Measurements from ENCODE around the gene SLC9A9.

SLC9A9 gene

DNA sequence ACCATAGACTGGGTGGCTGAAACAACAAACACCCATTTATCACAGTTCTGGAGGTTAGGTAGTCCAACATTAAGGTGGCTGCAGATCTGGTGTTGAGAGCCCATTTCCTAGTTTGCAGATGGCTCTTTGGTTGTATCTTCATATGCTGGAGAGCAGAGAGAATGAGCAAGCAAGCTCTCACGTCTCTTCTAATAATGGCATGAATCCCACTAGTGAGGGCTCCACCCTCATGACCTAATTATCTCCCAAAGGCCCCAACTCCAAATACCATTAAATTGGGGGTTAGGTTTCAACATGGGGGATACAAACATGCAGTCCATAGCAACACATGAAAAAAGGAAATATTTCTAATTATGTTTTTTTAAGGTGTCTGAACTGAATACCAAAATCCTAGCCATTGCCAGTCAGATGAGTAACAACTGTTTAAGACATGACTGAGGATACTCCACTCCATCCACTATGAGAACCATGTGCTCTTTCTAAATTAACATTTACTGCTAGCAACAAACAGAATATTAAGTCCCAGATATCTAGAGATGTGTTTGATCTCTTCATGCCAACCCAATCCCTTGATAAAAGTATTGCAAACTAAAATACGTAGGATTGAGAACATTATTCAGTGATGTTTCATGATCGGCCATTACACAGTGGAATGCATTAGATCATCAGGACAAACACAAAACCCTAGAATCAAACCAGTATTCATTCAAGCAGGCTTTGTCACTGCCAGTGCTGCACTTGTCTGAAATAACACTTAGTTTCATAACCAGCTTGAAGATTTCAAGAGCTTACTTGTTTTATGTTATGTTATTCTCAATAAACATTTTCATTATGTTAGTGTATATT, 340.3 kb downstream of the SLC9A9 start:
- H3K27ac ChIP-seq (ENCODE audit: low read length), result no peak overlapping the region
- H4K20me1 ChIP-seq (ENCODE audit: insufficient read depth, low read length), result no peaks in the 10 kb centered on the region
- H3K9me3 ChIP-seq (replicated peaks; ENCODE audit: insufficient read depth, low read length), result no peaks in the 10 kb centered on the region
- DNase-seq, result no peak
- H3K79me2 ChIP-seq (ENCODE audit: low read length), result no peaks in the 10 kb centered on the region
- no peak overlapping the region for H3K9ac ChIP-seq (ENCODE audit: low read length)
- no peaks in the 10 kb centered on the region for H3F3A ChIP-seq (ENCODE audit: insufficient read depth, low read length)
- no peak for TF ChIP-seq EZH2phosphoT487 (IDR thresholded peaks at IDR 0.05; ENCODE audit: low read length)
- TF ChIP-seq EZH2 (optimal IDR thresholded peaks at IDR 0.05; ENCODE audit: low read depth, low read length), result no peak
- H3K36me3 ChIP-seq (replicated peaks; ENCODE audit: insufficient read depth, low read length), result no peaks in the 10 kb centered on the region
- H2AFZ ChIP-seq (ENCODE audit: low read length), result no peak overlapping the region
- H3K4me1 ChIP-seq (ENCODE audit: low read length), result no peaks in the 10 kb centered on the region
- H3K4me2 ChIP-seq (ENCODE audit: low read depth, low read length), result no peak overlapping the region
- no peaks in the 10 kb centered on the region for H3K27me3 ChIP-seq (replicated peaks; ENCODE audit: insufficient read depth, low read length)
- no peak overlapping the region for H3K4me3 ChIP-seq (ENCODE audit: low read length)
- H3K9me2 ChIP-seq (replicated peaks; ENCODE audit: insufficient read depth, low read length), result no peaks in the 10 kb centered on the region

DNA sequence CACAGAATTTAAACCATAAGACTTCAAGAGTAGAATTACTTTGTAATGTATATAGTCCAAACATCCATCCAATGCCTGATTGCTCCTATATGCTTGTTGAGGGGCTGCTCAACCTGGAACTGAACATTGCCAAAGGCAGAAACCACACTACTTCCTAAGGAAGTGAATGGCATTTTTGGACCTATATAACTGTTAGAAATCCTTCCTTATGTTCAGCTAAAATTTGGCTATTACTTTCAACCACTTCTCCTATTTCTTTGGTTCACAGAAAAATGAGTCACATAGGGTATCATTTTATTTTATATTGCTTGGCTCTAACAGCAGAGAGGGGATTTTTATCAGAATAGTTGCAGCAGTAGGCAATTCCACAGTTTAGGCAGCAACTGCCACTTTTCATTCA, 342.1 kb downstream of the SLC9A9 start:
- Histone ChIP-seq H3K9me2 (replicated peaks; ENCODE audit: insufficient read depth, low read length) (no peaks in the 10 kb centered on the region), H3K79me2 (ENCODE audit: low read length) (no peaks in the 10 kb centered on the region), H4K20me1 (ENCODE audit: insufficient read depth, low read length) (no peaks in the 10 kb centered on the region), H3K4me1 (ENCODE audit: low read length) (no peaks in the 10 kb centered on the region), H3K9me3 (replicated peaks; ENCODE audit: insufficient read depth, low read length) (no peaks in the 10 kb centered on the region), H3K4me3 (ENCODE audit: low read length) (no peak overlapping the region), H3K27ac (ENCODE audit: low read length) (no peak overlapping the region), H3K27me3 (replicated peaks; ENCODE audit: insufficient read depth, low read length) (no peaks in the 10 kb centered on the region), H3F3A (ENCODE audit: insufficient read depth, low read length) (no peaks in the 10 kb centered on the region), H3K36me3 (replicated peaks; ENCODE audit: insufficient read depth, low read length) (no peaks in the 10 kb centered on the region), H3K9ac (ENCODE audit: low read length) (no peak overlapping the region), H2AFZ (ENCODE audit: low read length) (no peak overlapping the region), H3K4me2 (ENCODE audit: low read depth, low read length) (no peak overlapping the region)
- TF ChIP-seq EZH2phosphoT487 (IDR thresholded peaks at IDR 0.05; ENCODE audit: low read length), result no peak
- TF ChIP-seq, protein P1, sequence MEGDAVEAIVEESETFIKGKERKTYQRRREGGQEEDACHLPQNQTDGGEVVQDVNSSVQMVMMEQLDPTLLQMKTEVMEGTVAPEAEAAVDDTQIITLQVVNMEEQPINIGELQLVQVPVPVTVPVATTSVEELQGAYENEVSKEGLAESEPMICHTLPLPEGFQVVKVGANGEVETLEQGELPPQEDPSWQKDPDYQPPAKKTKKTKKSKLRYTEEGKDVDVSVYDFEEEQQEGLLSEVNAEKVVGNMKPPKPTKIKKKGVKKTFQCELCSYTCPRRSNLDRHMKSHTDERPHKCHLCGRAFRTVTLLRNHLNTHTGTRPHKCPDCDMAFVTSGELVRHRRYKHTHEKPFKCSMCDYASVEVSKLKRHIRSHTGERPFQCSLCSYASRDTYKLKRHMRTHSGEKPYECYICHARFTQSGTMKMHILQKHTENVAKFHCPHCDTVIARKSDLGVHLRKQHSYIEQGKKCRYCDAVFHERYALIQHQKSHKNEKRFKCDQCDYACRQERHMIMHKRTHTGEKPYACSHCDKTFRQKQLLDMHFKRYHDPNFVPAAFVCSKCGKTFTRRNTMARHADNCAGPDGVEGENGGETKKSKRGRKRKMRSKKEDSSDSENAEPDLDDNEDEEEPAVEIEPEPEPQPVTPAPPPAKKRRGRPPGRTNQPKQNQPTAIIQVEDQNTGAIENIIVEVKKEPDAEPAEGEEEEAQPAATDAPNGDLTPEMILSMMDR (IDR thresholded peaks at IDR 0.05; ENCODE audit: low read length), result no peak
- TF ChIP-seq EZH2 (optimal IDR thresholded peaks at IDR 0.05; ENCODE audit: low read depth, low read length), result no peak
- DNase-seq, result no peak

DNA sequence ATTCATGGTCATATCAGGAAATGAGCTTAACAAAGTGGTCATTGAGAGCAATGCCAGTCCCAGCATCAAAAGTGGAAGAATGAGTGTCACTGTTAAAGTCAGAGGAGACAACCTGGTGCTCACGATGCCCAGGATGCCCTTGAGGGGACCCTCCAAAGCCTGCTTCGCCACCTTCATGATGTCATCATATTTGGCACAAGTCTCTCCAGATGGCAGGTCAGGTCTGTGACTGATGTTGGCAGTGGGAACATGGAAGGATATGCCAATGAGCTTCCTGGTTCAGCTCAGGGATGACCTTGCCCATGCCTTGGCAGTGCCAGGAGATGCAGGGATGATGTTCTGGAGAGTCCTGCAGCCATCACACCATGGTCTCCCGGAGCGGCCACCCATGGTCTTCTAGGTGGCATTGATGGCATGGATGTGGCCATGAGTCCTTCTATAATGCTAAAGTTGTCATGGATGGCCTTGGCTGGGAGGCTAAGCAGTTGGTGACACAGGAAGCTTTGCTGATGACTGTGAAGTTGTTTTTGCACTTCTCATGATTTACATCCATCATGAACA, 344.9 kb downstream of the SLC9A9 start:
- Histone ChIP-seq H3K9ac (ENCODE audit: low read length) (no peak overlapping the region), H3K4me2 (ENCODE audit: low read depth, low read length) (no peak overlapping the region), H3F3A (ENCODE audit: insufficient read depth, low read length) (no peaks in the 10 kb centered on the region), H3K4me1 (ENCODE audit: low read length) (no peaks in the 10 kb centered on the region), H3K4me3 (ENCODE audit: low read length) (no peak overlapping the region), H3K27ac (ENCODE audit: low read length) (no peak overlapping the region), H3K9me2 (replicated peaks; ENCODE audit: insufficient read depth, low read length) (no peaks in the 10 kb centered on the region), H3K79me2 (ENCODE audit: low read length) (no peaks in the 10 kb centered on the region), H3K9me3 (replicated peaks; ENCODE audit: insufficient read depth, low read length) (no peaks in the 10 kb centered on the region), H2AFZ (ENCODE audit: low read length) (no peak overlapping the region), H3K36me3 (replicated peaks; ENCODE audit: insufficient read depth, low read length) (no peaks in the 10 kb centered on the region), H4K20me1 (ENCODE audit: insufficient read depth, low read length) (no peaks in the 10 kb centered on the region), H3K27me3 (replicated peaks; ENCODE audit: insufficient read depth, low read length) (no peaks in the 10 kb centered on the region)
- no peak for DNase-seq
- no peak for TF ChIP-seq EZH2 (optimal IDR thresholded peaks at IDR 0.05; ENCODE audit: low read depth, low read length)
- TF ChIP-seq EZH2phosphoT487 (IDR thresholded peaks at IDR 0.05; ENCODE audit: low read length), result no peak
- TF ChIP-seq, protein P1 (IDR thresholded peaks at IDR 0.05; ENCODE audit: low read length), result no peak

DNA sequence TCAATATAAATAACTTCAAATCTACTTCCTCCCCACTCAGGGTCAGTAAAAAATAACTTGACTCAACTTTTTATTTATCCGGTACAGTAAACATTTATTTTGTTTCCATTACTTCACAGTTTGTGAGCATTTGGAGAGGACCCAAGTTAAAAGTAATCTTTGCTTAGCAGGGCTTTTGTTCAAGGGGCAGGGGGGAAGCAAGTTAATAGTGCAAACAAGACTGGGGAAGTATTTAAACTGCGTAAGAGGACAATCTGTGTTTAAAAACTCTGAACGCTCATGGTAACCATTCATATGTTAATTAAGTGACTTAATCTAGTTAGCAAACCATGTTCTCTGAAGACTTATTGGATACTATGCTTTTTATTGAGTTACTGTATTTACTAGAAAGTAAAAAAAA, 346.2 kb downstream of the SLC9A9 start:
- H3K9me3 ChIP-seq (replicated peaks; ENCODE audit: insufficient read depth, low read length), result no peaks in the 10 kb centered on the region
- no peak overlapping the region for H3K27ac ChIP-seq (ENCODE audit: low read length)
- TF ChIP-seq EZH2 (optimal IDR thresholded peaks at IDR 0.05; ENCODE audit: low read depth, low read length) (no peak), EZH2phosphoT487 (IDR thresholded peaks at IDR 0.05; ENCODE audit: low read length) (no peak)
- no peak overlapping the region for H3K4me3 ChIP-seq (ENCODE audit: low read length)
- H3K79me2 ChIP-seq (ENCODE audit: low read length), result no peaks in the 10 kb centered on the region
- H3K9ac ChIP-seq (ENCODE audit: low read length), result no peak overlapping the region
- no peaks in the 10 kb centered on the region for H4K20me1 ChIP-seq (ENCODE audit: insufficient read depth, low read length)
- H3K4me2 ChIP-seq (ENCODE audit: low read depth, low read length), result no peak overlapping the region
- no peaks in the 10 kb centered on the region for H3K4me1 ChIP-seq (ENCODE audit: low read length)
- no peak for DNase-seq
- H3F3A ChIP-seq (ENCODE audit: insufficient read depth, low read length), result no peaks in the 10 kb centered on the region
- no peak overlapping the region for H2AFZ ChIP-seq (ENCODE audit: low read length)
- no peaks in the 10 kb centered on the region for H3K27me3 ChIP-seq (replicated peaks; ENCODE audit: insufficient read depth, low read length)
- no peaks in the 10 kb centered on the region for H3K9me2 ChIP-seq (replicated peaks; ENCODE audit: insufficient read depth, low read length)
- no peaks in the 10 kb centered on the region for H3K36me3 ChIP-seq (replicated peaks; ENCODE audit: insufficient read depth, low read length)
